ENCODE measurements around the gene NCK1. TPM values are rescaled to one million over a fixed set of nuclear protein-coding genes. Genes with fewer than 3 reads are reported as not detected.

The NCK1 gene
- polyA plus RNA-seq = 23.3 TPM
- long read RNA-seq, donor 1, partial matches to known transcripts = 0 of 6 reads
- long read RNA-seq, donor 1, other reads (novel, unspliced or antisense) = 0 of 6 reads
- long read RNA-seq, donor 2, partial matches to known transcripts = 0 of 7 reads
- long read RNA-seq, donor 2, other reads (novel, unspliced or antisense) = 0 of 7 reads
- long read RNA-seq, donor 3 = 0 reads
- long read RNA-seq, donor 4, partial matches to known transcripts = 0 of 2 reads
- long read RNA-seq, donor 4, other reads (novel, unspliced or antisense) = 0 of 2 reads
- long read RNA-seq, donor 5, transcript NCK1-201 (4 exons, 1,937 nt) = major isoform, 5 of 10 reads
- long read RNA-seq, donor 5, partial matches to known transcripts = 0 of 10 reads
- long read RNA-seq, donor 5, other reads (novel, unspliced or antisense) = 0 of 10 reads
- long read RNA-seq, donor 6, transcript NCK1-201 (4 exons, 1,937 nt) = major isoform, 6 of 7 reads
- long read RNA-seq, donor 6, partial matches to known transcripts = 0 of 7 reads
- long read RNA-seq, donor 6, other reads (novel, unspliced or antisense) = 0 of 7 reads
- long read RNA-seq, donor 7, partial matches to known transcripts = 0 of 5 reads
- long read RNA-seq, donor 7, other reads (novel, unspliced or antisense) = 0 of 5 reads
- long read RNA-seq, donor 8, transcript NCK1-201 (4 exons, 1,937 nt) = major isoform, 8 of 11 reads
- long read RNA-seq, donor 8, partial matches to known transcripts = 0 of 11 reads
- long read RNA-seq, donor 8, other reads (novel, unspliced or antisense) = 0 of 11 reads
- long read RNA-seq, donor 9, partial matches to known transcripts = 0 of 2 reads
- long read RNA-seq, donor 9, other reads (novel, unspliced or antisense) = 0 of 2 reads
- long read RNA-seq, donor 10, partial matches to known transcripts = 0 of 4 reads
- long read RNA-seq, donor 10, other reads (novel, unspliced or antisense) = 0 of 4 reads
- long read RNA-seq, donor 11, partial matches to known transcripts = 0 of 9 reads
- long read RNA-seq, donor 11, other reads (novel, unspliced or antisense) = 0 of 9 reads

GRCh38 chr3:136861890-136862616 lies at the start of gene NCK1:
TSS of gene NCK1 (plus strand) at chr3:136862208. CDS start at chr3:136928002, 65,794 bp downstream.
- H3K27ac ChIP-seq (ENCODE audit: low read length) = peak within 1 kb of the TSS; percentile 99
- H3K36me3 ChIP-seq (ENCODE audit: control insufficient read depth, insufficient read depth, low read length) = no peaks in the 10 kb centered on the region
- no peaks in the 10 kb centered on the region for H3K9me3 ChIP-seq (ENCODE audit: control insufficient read depth, low read depth, low read length)
- no peaks in the 10 kb centered on the region for H3K27me3 ChIP-seq (ENCODE audit: control insufficient read depth, insufficient read depth, low read length)
- no CpG with 5 or more reads among the region's 67 CpGs for WGBS (ENCODE audit: insufficient coverage, low lambda C conversion rate)
- H3K4me3 ChIP-seq (ENCODE audit: low read length) = peak within 1 kb of the TSS; percentile 95
- peak; percentile 97 to 99 for DNase-seq
- no peaks in the 10 kb centered on the region for H3K4me1 ChIP-seq (ENCODE audit: control insufficient read depth, insufficient read depth, low read length)

GRCh38 chr3:136817448-136817847 lies 44.6 kb upstream of the NCK1 start:
- Histone ChIP-seq H3K27me3 (ENCODE audit: control insufficient read depth, insufficient read depth, low read length) (peaks cover 35% of the 10 kb centered on the region), H3K36me3 (ENCODE audit: control insufficient read depth, insufficient read depth, low read length) (no peaks in the 10 kb centered on the region), H3K4me3 (ENCODE audit: low read length) (no peak overlapping the region), H3K4me1 (ENCODE audit: control insufficient read depth, insufficient read depth, low read length) (peaks cover 17% of the 10 kb centered on the region), H3K9me3 (ENCODE audit: control insufficient read depth, low read depth, low read length) (peaks cover 3% of the 10 kb centered on the region), H3K27ac (ENCODE audit: low read length) (no peak overlapping the region)
- 33% methylated on average over 1 of the region's 1 CpG for WGBS (ENCODE audit: insufficient coverage, low lambda C conversion rate)
- no peak for DNase-seq

GRCh38 chr3:136818191-136818768 lies 43.7 kb upstream of the NCK1 start:
- H3K4me1 ChIP-seq (ENCODE audit: control insufficient read depth, insufficient read depth, low read length) = peaks cover 17% of the 10 kb centered on the region
- H3K27ac ChIP-seq (ENCODE audit: low read length) = no peak overlapping the region
- H3K9me3 ChIP-seq (ENCODE audit: control insufficient read depth, low read depth, low read length) = peaks cover 3% of the 10 kb centered on the region
- WGBS (ENCODE audit: insufficient coverage, low lambda C conversion rate) = no CpG with 5 or more reads among the region's 8 CpGs
- H3K27me3 ChIP-seq (ENCODE audit: control insufficient read depth, insufficient read depth, low read length) = peaks cover 35% of the 10 kb centered on the region
- peak in 1 of 2 donors; percentile 11 for DNase-seq
- H3K4me3 ChIP-seq (ENCODE audit: low read length) = peak overlapping the region; percentile 48
- no peaks in the 10 kb centered on the region for H3K36me3 ChIP-seq (ENCODE audit: control insufficient read depth, insufficient read depth, low read length)

- Histone ChIP-seq H3K27ac (ENCODE audit: low read length) (no peak within 1 kb of the TSS), H3K4me3 (ENCODE audit: low read length) (peak within 1 kb of the TSS; percentile 48), H3K9me3 (ENCODE audit: control insufficient read depth, low read depth, low read length) (peaks cover 5% of the 10 kb centered on the region)
Observed at GRCh38 chr3:136818769-136819391, 43.1 kb upstream of the NCK1 start, which contains the start of gene SLC35G2. TSS of gene SLC35G2 (plus strand) at chr3:136819126. CDS start at chr3:136854461, 35,335 bp downstream.

GRCh38 chr3:136819392-136819730 lies 42.6 kb upstream of the NCK1 start:
- Histone ChIP-seq H3K27me3 (ENCODE audit: control insufficient read depth, insufficient read depth, low read length) (peaks cover 35% of the 10 kb centered on the region), H3K36me3 (ENCODE audit: control insufficient read depth, insufficient read depth, low read length) (no peaks in the 10 kb centered on the region), H3K9me3 (ENCODE audit: control insufficient read depth, low read depth, low read length) (peaks cover 7% of the 10 kb centered on the region), H3K4me3 (ENCODE audit: low read length) (peak overlapping the region; percentile 48), H3K4me1 (ENCODE audit: control insufficient read depth, insufficient read depth, low read length) (peaks cover 17% of the 10 kb centered on the region), H3K27ac (ENCODE audit: low read length) (no peak overlapping the region)
- no peak for DNase-seq
- WGBS (ENCODE audit: insufficient coverage, low lambda C conversion rate) = no CpG with 5 or more reads among the region's 21 CpGs

More at GRCh38 chr3:136818769-136819391, 43.1 kb upstream of the NCK1 start, which contains the start of gene SLC35G2:
- Histone ChIP-seq H3K36me3 (ENCODE audit: control insufficient read depth, insufficient read depth, low read length) (no peaks in the 10 kb centered on the region), H3K4me1 (ENCODE audit: control insufficient read depth, insufficient read depth, low read length) (peaks cover 17% of the 10 kb centered on the region), H3K27me3 (ENCODE audit: control insufficient read depth, insufficient read depth, low read length) (peaks cover 35% of the 10 kb centered on the region)
- peak; percentile 12 to 34 for DNase-seq
- WGBS (ENCODE audit: insufficient coverage, low lambda C conversion rate) = no CpG with 5 or more reads among the region's 60 CpGs

- peak overlapping the region; percentile 48 for H3K4me3 ChIP-seq (ENCODE audit: low read length)
- H3K36me3 ChIP-seq (ENCODE audit: control insufficient read depth, insufficient read depth, low read length) = no peaks in the 10 kb centered on the region
- peaks cover 17% of the 10 kb centered on the region for H3K4me1 ChIP-seq (ENCODE audit: control insufficient read depth, insufficient read depth, low read length)
- H3K9me3 ChIP-seq (ENCODE audit: control insufficient read depth, low read depth, low read length) = peaks cover 7% of the 10 kb centered on the region
- DNase-seq = peak; percentile 31 to 68
- H3K27me3 ChIP-seq (ENCODE audit: control insufficient read depth, insufficient read depth, low read length) = peaks cover 35% of the 10 kb centered on the region
- WGBS (ENCODE audit: insufficient coverage, low lambda C conversion rate) = 50% methylated on average over 2 of the region's 51 CpGs
- H3K27ac ChIP-seq (ENCODE audit: low read length) = no peak overlapping the region
Observed at GRCh38 chr3:136819731-136820679, 42.0 kb upstream of the NCK1 start.

- 75% methylated on average over 1 of the region's 1 CpG for WGBS (ENCODE audit: insufficient coverage, low lambda C conversion rate)
- Histone ChIP-seq H3K4me3 (ENCODE audit: low read length) (no peak overlapping the region), H3K27ac (ENCODE audit: low read length) (no peak overlapping the region), H3K4me1 (ENCODE audit: control insufficient read depth, insufficient read depth, low read length) (no peaks in the 10 kb centered on the region), H3K27me3 (ENCODE audit: control insufficient read depth, insufficient read depth, low read length) (no peaks in the 10 kb centered on the region), H3K36me3 (ENCODE audit: control insufficient read depth, insufficient read depth, low read length) (no peaks in the 10 kb centered on the region), H3K9me3 (ENCODE audit: control insufficient read depth, low read depth, low read length) (no peaks in the 10 kb centered on the region)
- DNase-seq = no peak
Observed at GRCh38 chr3:136831461-136831860, 30.5 kb upstream of the NCK1 start.

- no peaks in the 10 kb centered on the region for H3K36me3 ChIP-seq (ENCODE audit: control insufficient read depth, insufficient read depth, low read length)
- no peak for DNase-seq
- no peaks in the 10 kb centered on the region for H3K9me3 ChIP-seq (ENCODE audit: control insufficient read depth, low read depth, low read length)
- H3K27ac ChIP-seq (ENCODE audit: low read length) = no peak overlapping the region
- H3K4me1 ChIP-seq (ENCODE audit: control insufficient read depth, insufficient read depth, low read length) = no peaks in the 10 kb centered on the region
- 100% methylated on average over 1 of the region's 1 CpG for WGBS (ENCODE audit: insufficient coverage, low lambda C conversion rate)
- H3K27me3 ChIP-seq (ENCODE audit: control insufficient read depth, insufficient read depth, low read length) = no peaks in the 10 kb centered on the region
- H3K4me3 ChIP-seq (ENCODE audit: low read length) = no peak overlapping the region
Observed at GRCh38 chr3:136835089-136835812, 26.8 kb upstream of the NCK1 start.

Data from large intestine (tissue), 12 donors.